Fibroblast of lung (primary cell): ENCODE results near the gene XRCC1.

Source experiments
- CTCF ChIP-seq, 2 donors: IDR thresholded peaks in 1 of 2; conservative IDR thresholded peaks in 1 of 2; 1 replicate in 1 of 2; 2 replicates in 1 of 2; pipeline ENCODE4 v1.5.1; 2011 to 2012; ENCODE audit warnings: low read length in 2 of 2, control low read depth in 1 of 2, inconsistent platforms in 1 of 2, low read depth in 1 of 2, mild to moderate bottlenecking in 1 of 2
- EZH2 ChIP-seq: IDR thresholded peaks from 2 replicates; pipeline ENCODE4 v1.5.1; 2012; ENCODE audit warnings: low read length, control low read depth, mild to moderate bottlenecking; ENCODE audit errors: missing control alignments

- TF ChIP-seq CTCF (conservative IDR thresholded peaks at IDR 0.05 in 1 of 2, IDR thresholded peaks at IDR 0.05 in 1 of 2; ENCODE audit: low read depth in 1 of 2, low read length in 2 of 2) (no peak), EZH2 (no peak)
Measured at GRCh38 chr19:43574424-43575155, 737 bp downstream of the XRCC1 start.
